Breast epithelium (tissue), 3 donors: ENCODE measurements around the gene CDH1.

Experiments used
- CTCF ChIP-seq, 3 donors: fragments of 450-650 bp; IDR thresholded peaks; one replicate each; pipeline ENCODE4 v1.5.1; 2016 to 2017; ENCODE audit warnings: antibody characterized with exemption in 3 of 3, mild to moderate bottlenecking in 3 of 3, moderate library complexity in 3 of 3
- POLR2A ChIP-seq: fragments of 450-650 bp; IDR thresholded peaks from one replicate; pipeline ENCODE4 v1.6.1; 2016; ENCODE audit warnings: antibody characterized with exemption, mild to moderate bottlenecking, moderate library complexity

- TF ChIP-seq CTCF (IDR thresholded peaks at IDR 0.05), result no peak
- no peak for TF ChIP-seq POLR2A
Observed at GRCh38 chr16:68866933-68867332, 129.8 kb downstream of the CDH1 start.
